DND-41 (cell line): ENCODE data around the gene CCL2.

Experiments used
- ATAC-seq: fragments of 200-7000 bp; cut with Tn5 transposase; 3 replicates; pipeline ENCODE4 v1.9.1; 2021; ENCODE audit warnings: low read depth; ENCODE audit not compliant: insufficient read depth
- DNase-seq: peaks from one replicate; pipeline ENCODE4 v3.0.0-alpha.2; 2020
- H2AFZ ChIP-seq: 2 replicates; pipeline ENCODE4 v1.6.0; 2012; ENCODE audit warnings: low read depth, low read length
- H3K27ac ChIP-seq: 2 replicates; pipeline ENCODE4 v1.5.1; 2012; ENCODE audit warnings: low read length, inconsistent platforms
- H3K27me3 ChIP-seq: fragments of 200-600 bp; sonication (generic); 2 replicates; pipeline ENCODE4 v1.6.0; 2012; ENCODE audit warnings: low read length, mild to moderate bottlenecking, inconsistent platforms; ENCODE audit not compliant: insufficient read depth, poor library complexity
- H3K36me3 ChIP-seq: 2 replicates; pipeline ENCODE4 v1.5.1; 2012; ENCODE audit warnings: low read length, inconsistent platforms; ENCODE audit not compliant: insufficient read depth
- H3K4me1 ChIP-seq: 2 replicates; pipeline ENCODE4 v1.5.1; 2012; ENCODE audit warnings: mild to moderate bottlenecking, low read length; ENCODE audit not compliant: insufficient read depth
- H3K4me2 ChIP-seq: 2 replicates; pipeline ENCODE4 v1.6.0; 2012; ENCODE audit warnings: mild to moderate bottlenecking, moderate library complexity, low read length, inconsistent platforms; ENCODE audit not compliant: insufficient read depth
- H3K4me3 ChIP-seq, 2 experiments: fragments of 200-600 bp in 1 of 2; shearing (Covaris generic) in 1 of 2; 2 replicates each; pipeline ENCODE4 v1.5.1; 2012 to 2016; ENCODE audit warnings: inconsistent platforms in 2 of 2, low read length in 2 of 2, mild to moderate bottlenecking in 2 of 2, low read depth in 1 of 2, moderate library complexity in 1 of 2
- H3K79me2 ChIP-seq: 2 replicates; pipeline ENCODE4 v1.6.0; 2012; ENCODE audit warnings: low read length, inconsistent platforms; ENCODE audit not compliant: insufficient read depth
- H3K9ac ChIP-seq: 2 replicates; pipeline ENCODE4 v1.6.0; 2012; ENCODE audit warnings: low read depth, mild to moderate bottlenecking, inconsistent platforms, low read length, moderate library complexity
- H3K9me3 ChIP-seq: 2 replicates; pipeline ENCODE4 v1.5.1; 2012; ENCODE audit warnings: low read length, moderate library complexity, mild to moderate bottlenecking, inconsistent platforms; ENCODE audit not compliant: insufficient read depth, severe bottlenecking
- H4K20me1 ChIP-seq: 2 replicates; pipeline ENCODE4 v1.6.0; 2012; ENCODE audit warnings: low read length; ENCODE audit not compliant: insufficient read depth
- CTCF ChIP-seq: IDR thresholded peaks from 2 replicates; pipeline ENCODE4 v1.5.1; 2012; ENCODE audit warnings: borderline replicate concordance, low read length, moderate library complexity, mild to moderate bottlenecking; ENCODE audit not compliant: poor library complexity, severe bottlenecking; ENCODE audit errors: extremely low read depth
- EZH2 ChIP-seq: IDR thresholded peaks from 3 replicates; pipeline ENCODE4 v1.6.1; 2012; ENCODE audit warnings: borderline replicate concordance, low read depth, mild to moderate bottlenecking, moderate library complexity, low read length, inconsistent platforms; ENCODE audit not compliant: severe bottlenecking

Gene CCL2

GRCh38 chr17:34300652-34301370, 45.7 kb downstream of the CCL2 start:
- H3K9me3 ChIP-seq: no peaks in the 10 kb centered on the region
- ATAC-seq (no peak), DNase-seq (no peak)
- no peak overlapping the region for H3K27ac ChIP-seq
- no peaks in the 10 kb centered on the region for H3K36me3 ChIP-seq
- no peak overlapping the region for H3K4me2 ChIP-seq
- no peak for TF ChIP-seq EZH2
- no peak for TF ChIP-seq CTCF
- no peaks in the 10 kb centered on the region for H3K27me3 ChIP-seq
- no peak overlapping the region for H3K4me3 ChIP-seq
- H3K79me2 ChIP-seq: no peaks in the 10 kb centered on the region
- H3K4me1 ChIP-seq: no peaks in the 10 kb centered on the region
- no peaks in the 10 kb centered on the region for H4K20me1 ChIP-seq
- no peak overlapping the region for H2AFZ ChIP-seq
- no peak overlapping the region for H3K9ac ChIP-seq

DNA sequence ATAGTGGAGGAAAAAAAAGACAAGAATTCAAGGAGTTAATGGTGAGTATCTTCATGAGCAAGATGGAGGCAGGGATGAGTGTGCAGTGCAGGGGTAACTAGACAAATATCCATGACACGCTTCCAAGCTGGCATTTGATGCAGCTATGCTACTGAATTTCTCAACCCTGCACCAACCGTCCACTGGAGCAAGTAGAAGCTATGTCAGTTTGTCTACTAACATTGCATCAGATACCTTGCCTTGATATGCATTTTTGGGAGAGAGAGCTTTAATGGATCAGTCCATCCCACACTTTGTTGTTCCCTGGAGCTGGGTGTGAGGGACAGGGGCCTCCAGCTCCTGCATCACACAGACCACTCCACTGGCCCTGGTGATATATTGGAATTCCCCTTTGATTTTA, 46.9 kb downstream of the CCL2 start:
- Histone ChIP-seq H2AFZ (no peak overlapping the region), H3K9me3 (no peaks in the 10 kb centered on the region), H3K4me2 (no peak overlapping the region), H3K4me3 (no peak overlapping the region), H3K4me1 (no peaks in the 10 kb centered on the region), H3K27me3 (no peaks in the 10 kb centered on the region), H3K9ac (no peak overlapping the region), H3K79me2 (no peaks in the 10 kb centered on the region), H3K27ac (no peak overlapping the region), H3K36me3 (no peaks in the 10 kb centered on the region), H4K20me1 (no peaks in the 10 kb centered on the region)
- no peak for ATAC-seq
- no peak for DNase-seq
- TF ChIP-seq CTCF (no peak), EZH2 (no peak)

DNA sequence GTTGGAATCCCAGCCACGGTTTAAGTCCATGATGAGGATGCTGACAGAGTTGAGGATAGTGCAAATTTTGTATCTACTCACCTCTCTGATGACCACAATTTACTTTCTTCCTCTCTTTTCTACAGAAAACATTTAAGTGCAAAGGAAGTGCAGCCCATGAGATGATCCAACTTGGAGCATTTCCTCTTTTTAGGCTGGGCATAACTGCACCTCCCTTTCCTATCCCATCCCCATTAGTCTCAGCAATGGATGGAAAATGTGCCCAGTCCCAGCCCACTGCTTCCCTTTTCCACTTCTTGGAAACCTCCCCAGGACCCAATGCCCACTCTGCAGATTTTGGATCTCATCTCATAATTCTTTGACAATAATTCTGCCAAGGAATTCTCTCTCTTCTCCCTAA, 47.6 kb downstream of the CCL2 start:
- ATAC-seq (no peak), DNase-seq (no peak)
- Histone ChIP-seq H3K9ac (no peak overlapping the region), H3K9me3 (no peaks in the 10 kb centered on the region), H3K4me2 (no peak overlapping the region), H3K27me3 (no peaks in the 10 kb centered on the region), H4K20me1 (no peaks in the 10 kb centered on the region), H3K27ac (no peak overlapping the region), H3K79me2 (no peaks in the 10 kb centered on the region), H3K36me3 (no peaks in the 10 kb centered on the region), H3K4me3 (no peak overlapping the region), H3K4me1 (no peaks in the 10 kb centered on the region), H2AFZ (no peak overlapping the region)
- no peak for TF ChIP-seq EZH2
- TF ChIP-seq CTCF: no peak
